GM18499 (cell line): Measurements from ENCODE around the gene RGS17.
"Not testable (repeated sequence)": the region's sequence is repeated elsewhere in the genome, so short reads cannot be mapped to it uniquely, and the experiment has no call there.

Experiments used
- ATAC-seq: cut with Tn5 transposase; IDR thresholded peaks from one replicate; pipeline ENCODE4 v1.9.1; 2021; ENCODE audit warnings: moderate number of reproducible peaks; ENCODE audit not compliant: insufficient read depth, unreplicated experiment

The RGS17 gene, protein sequence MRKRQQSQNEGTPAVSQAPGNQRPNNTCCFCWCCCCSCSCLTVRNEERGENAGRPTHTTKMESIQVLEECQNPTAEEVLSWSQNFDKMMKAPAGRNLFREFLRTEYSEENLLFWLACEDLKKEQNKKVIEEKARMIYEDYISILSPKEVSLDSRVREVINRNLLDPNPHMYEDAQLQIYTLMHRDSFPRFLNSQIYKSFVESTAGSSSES

DNA sequence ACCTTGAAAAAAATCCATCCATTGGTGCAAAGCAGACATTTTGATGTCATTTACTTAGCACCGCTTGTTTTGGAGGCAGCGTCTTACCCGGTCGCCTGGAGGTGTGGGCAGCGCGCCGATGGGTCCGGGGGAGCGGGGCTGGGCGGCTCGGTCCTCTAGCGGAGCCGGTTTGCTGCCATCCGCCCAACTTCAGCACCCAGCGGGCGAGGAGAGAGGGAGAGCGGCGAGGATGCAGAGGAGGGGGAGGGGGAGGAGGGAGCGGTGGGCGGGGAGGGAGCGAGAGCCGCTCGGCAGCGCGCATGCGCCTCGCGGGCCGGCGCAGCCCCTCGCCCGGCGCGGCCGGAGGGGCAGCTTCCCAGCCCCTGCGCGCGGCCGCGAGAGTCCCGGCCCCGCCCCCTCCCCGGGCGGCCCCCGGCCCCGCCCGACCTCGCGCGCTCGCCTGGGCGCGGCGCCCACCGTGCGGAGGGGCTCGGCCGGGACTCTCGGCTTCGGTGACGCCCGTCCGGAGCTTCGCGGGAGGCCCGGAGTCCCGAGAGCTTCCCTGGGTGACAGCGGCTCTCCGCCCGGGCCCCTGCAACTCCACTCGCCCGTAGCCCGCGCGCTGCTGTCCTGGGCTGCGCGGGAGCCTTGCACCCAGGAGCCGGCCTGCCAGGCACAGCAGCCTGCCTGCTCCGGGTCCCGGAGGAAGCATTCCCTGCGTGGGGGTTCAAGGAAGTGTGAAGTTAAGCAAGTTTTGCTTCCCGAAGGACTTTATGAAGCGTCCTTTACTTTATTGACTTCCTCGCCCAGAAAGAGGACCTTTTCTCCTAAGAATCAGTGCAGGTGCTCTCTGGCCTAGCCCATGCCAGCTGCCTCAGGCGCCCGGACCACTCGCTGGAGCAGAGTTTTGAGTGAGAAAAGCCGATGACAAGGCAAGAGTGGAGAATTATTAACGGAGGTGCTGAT, at the start of gene RGS17:
Gene RGS17, minus strand, starts transcription at position 246 of the 945 bp plus-strand sequence. CDS start 87,264 bp downstream, outside the sequence.
- peak; percentile 46 for ATAC-seq

DNA sequence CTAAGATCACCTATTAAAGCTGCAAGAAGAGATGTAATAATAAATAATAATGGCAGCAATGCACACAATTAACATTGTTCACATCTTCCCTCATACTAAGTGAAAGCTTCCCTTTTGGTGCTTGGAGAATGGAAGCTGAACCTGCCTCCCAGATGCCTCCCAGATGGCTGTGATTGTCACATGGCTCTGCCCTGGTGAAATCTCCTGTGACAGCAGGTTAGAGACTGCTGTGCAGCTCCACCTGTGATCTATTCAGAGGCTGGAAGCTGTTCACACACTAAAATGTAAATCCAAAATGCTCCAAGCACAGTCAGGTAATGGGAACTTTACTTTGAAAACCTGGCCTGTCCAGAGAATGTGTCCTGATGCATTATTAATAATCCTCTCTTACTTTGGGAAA, 41.7 kb upstream of the RGS17 start:
- ATAC-seq: no peak

DNA sequence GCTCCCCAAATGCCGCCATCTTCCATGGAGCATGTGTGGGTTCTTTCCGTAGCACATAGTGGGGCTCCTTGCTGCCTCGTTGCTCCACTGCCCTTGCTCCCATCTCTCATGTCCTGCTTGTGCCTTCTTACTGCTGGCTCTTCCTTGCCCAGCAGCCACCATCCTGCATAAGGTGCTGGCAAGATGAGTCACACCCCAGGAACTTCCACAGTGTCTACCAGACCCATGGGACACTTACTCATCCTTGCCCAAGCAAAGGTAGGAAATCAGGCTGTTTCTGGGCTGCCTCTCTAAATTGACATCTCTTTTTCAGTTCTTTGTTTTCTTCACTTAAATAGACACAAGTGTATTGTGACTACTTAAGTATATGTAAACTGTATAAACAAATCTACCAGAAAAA, 39.4 kb upstream of the RGS17 start:
- no peak for ATAC-seq

DNA sequence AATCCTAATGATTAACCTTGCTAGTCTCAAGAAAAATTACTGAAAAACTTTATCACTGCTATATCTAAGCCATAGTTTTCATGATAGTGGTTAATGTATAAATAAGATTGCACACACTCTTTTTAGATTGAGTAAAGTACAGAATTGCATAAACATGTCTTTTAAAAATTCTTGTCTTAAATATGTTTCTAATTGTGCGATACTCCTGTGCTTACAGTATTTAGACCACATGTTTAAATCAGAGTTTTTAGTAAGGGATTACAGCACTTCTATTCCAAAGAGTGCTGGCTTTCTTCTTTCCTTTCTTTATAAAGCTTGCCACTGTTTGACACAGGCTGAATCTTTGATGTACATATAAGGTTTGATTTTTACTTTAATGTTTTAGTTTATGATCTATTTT, 36.8 kb upstream of the RGS17 start:
- ATAC-seq: no peak

DNA sequence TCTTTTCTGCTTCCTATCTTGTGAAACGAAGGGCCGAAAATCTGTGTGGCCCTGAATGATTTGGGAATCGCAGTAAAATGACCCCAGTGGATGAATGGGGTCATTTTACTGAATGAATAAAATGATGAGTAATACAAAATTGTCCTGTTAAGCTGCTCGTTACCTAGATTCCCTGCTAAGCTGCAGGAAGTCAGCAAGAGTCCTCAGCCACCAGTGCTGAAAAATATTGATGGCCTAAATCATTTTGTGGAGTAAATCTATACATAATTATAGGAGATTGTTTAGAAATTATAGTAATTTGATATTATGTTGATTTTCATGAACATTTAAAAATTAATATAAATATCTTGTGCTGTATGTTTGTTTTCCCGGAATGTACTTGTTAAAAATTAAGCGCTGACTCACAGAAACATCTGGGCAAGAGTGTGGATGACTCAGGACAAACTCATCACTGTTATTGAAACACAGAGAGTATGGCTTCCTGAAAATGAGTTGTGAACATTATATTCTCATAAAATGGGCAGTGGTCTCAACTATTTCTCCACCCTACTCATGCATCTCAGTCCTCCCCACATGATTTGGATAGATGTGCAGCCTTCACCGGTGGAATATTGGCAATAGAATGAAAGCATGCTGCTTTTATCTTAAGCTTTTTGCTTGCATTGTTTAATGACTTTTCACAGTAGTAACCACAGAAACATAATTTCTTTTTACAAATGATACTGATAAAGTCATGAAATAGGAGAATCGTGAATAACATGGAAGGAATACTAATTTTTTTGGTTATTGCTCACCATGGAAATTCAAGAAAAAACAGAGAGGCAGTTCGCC, 36.2 kb upstream of the RGS17 start:
- no peak for ATAC-seq

DNA sequence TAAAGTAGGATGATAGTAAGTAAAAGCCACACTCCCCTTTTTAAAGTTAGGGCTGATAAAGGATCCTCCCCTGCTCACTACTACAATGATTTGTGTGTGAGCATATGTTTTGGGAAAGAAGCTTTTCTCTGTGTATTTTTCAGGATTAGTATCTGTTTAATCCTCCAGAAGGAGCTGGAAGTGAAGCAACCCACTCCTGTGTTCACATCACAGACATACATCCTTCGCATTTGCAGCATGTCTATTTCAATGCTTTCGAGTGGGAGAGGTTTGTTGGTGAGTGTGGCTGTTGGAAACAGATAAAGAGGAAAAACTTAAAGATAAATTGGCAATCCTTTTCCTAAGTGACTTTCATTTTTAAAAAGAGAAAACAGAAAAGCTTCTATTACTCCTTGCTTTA, 31.6 kb upstream of the RGS17 start:
- ATAC-seq: no peak

DNA sequence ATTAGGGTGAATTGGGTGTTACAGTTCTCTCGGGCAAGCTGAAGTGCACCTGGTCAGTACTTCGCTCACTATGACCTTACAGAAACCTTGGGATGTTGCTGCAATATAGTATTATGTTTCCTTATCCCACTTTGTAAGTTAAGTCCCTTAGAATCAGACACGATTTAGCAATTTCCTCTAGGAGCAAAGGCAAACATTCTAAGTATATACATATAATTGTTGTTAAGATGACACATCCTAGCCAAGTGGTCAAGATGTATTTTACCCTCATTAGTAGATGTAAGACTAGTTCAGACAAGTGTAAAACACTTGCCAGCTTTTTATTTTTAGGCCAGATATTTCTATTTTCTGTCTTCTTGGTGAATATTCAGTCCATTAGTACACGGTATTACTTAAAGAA, 31.1 kb upstream of the RGS17 start:
- no peak for ATAC-seq

DNA sequence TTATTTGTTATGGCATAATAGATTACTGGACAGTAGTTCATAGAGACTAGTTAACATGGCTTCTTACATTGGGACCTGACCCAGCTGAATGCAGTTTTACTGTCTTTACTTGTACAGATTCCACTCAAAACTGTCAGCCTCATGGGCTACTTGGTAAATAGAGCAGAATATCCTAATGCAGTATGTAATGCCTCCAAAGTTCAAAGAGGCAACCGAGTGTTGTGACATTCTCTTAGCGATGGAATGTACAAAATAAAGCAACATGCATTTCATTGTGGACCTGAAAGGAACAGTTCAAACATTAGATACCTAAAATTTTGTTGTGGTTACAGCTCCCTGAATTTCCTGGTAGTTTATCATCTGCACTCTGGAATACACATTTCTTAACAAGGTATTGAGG, 29.1 kb upstream of the RGS17 start:
- ATAC-seq: no peak

DNA sequence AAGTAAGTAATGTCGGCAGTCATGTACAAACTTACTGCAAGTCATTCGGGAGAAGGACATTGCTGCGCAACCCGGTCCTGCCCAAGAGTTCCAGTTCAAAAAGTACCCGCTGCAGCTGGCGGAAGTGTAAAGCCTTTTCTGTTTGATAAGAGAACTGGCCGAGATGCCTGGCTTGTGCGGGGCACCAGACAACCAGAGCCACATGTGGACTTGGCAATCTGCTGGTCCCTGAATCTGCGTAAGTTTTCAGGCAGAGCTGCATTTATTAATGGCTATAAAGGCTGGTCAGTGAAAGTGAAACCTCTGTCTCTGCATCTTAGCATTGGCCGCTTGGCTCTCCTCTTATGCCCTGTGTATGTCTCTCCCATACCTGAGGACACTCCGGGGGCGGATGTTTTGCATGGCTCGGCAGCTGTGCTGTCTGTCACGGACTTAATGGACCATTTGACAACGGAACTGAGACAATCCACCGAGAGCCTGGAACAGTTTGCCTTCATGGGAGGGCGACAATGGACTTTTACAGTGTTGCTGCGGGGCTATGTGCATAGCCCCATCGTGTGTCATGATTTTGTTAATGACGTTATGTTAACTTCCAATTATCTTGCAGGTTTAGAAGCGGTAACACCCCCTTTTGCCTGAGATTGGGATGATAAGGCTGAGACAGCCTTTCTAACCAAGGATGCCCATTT, 19.8 kb upstream of the RGS17 start:
- no peak for ATAC-seq

DNA sequence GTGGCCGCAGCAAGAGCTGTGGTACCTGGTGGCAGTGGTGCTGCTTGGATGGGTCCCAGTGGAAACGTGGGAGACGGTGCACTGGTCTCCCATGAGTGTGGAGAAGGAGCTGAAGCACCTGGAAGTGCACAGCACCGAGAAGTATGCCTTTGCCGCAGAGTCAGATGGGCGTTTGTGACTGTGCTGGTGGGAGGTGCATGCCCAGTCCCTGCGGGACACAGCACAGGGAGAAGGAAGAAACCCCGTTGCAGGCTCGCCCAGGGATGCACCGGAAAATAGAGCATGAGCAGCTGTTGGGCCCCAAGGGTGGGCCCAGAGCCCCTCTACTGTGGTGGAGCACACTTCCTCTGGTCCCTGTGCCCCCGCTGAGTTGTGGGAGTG, 19.3 kb upstream of the RGS17 start:
- no peak for ATAC-seq

DNA sequence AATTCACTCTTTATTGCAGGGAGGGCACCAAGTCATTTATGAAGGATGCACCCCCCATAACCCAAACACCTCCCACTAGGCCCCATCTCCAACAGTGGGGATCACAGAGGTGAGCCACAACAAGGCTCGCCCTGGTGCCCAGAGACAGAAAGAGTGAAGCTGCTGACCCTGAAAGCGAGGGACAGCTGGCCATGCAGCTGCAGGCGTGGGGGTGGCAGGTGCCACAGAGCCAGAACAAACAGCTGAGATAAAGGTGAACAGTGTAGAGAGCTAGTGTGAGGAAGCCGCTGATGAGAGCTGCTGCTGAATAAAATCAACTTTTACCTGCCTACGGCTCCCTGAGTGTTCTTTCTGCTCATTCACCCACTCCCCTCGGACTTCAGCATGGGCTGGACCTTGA, 18.8 kb upstream of the RGS17 start:
- ATAC-seq: no peak

DNA sequence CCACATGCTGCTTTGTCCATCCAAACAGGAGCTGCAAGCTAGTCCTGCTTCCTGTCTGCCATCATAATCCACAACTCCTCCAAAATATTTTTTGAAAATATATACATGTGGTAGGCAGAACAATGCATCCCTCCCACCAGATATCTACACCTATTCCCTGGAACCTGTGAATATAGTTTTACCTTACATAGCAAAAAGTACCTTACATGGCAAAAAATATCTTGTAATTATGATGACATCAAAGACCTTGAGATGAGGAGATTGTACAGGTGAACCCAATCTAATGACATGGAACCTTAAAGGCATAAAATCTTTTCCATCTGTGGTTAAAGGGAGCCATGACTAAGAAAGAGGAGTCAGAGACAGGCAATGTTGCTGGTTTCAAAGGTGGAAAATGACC, 15.3 kb upstream of the RGS17 start:
- no peak for ATAC-seq

DNA sequence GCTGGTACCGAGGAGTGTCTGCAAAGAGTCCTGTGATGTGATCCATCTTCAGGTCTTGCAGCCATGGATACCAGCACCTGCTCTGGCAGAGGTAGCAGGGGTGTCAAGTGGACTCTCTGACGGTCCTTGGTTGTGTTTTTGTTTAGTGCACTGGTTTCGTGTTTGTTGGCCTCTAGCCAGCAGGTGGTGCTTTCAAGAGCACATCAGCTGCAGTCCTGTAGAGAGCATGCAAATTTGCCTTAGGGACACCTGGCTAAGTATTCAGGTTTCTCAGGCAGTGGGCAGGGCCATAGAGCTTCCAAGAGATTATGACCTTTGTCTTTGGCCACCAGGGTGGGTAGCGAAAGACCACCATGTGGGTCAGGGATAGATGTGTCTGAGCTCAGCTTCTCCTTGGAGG, 14.5 kb upstream of the RGS17 start:
- ATAC-seq: no peak

DNA sequence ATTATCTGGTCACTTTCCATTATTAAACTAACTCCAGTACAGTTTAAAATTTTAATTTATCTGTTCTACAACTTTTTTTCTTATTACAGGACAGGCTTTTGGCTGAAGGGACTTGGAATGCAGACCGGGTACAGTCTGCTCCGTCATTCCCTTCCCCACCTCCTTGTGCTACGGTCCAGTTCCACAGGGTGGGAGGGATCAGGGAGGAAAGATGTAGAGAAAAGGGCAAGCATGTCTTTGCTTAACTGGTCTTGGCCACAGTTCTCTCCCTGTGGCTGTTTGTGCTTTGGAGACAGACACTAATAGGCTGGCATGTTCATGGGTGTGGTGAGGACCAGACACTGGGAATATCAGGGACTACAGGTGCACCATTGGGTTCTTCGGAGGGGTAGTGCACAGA, 12.1 kb upstream of the RGS17 start:
- ATAC-seq: no peak

DNA sequence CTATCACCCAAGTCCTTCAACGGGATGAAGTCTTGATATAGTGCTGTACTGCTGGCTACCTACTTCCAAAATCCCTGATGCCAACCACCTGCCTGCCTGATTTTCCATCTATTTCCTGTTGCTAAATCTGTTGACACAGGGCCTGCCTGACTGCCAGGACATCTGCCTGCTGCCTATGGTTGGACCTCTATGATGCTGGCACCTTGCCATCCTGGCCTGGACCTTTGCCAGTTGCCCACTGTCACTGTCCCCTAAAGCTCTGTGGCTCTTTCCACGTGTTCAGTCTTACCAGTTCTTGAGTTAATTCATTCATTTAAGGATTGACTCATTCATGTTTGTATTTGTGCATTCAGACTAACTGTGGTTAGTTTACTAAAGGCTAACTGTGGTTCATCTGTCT, 9.2 kb upstream of the RGS17 start:
- ATAC-seq: no peak

DNA sequence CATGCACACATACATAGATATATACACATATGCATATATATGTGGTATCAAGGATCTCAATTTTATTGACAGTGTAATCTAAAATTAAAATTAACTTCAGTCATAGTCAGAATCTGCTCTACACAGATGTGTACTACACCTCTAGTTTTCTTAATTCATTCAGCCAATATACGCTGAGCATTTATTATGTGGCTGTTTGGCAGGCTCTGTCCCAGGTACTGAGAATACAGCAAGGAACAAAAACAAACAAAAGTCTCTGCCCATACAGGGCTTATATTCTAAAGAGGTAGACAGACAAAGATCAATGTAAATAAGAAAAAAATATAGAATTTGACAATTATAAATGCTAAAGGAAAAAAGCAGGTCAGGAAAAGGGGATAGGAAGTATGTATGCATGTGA, 7.8 kb upstream of the RGS17 start:
- no peak for ATAC-seq

DNA sequence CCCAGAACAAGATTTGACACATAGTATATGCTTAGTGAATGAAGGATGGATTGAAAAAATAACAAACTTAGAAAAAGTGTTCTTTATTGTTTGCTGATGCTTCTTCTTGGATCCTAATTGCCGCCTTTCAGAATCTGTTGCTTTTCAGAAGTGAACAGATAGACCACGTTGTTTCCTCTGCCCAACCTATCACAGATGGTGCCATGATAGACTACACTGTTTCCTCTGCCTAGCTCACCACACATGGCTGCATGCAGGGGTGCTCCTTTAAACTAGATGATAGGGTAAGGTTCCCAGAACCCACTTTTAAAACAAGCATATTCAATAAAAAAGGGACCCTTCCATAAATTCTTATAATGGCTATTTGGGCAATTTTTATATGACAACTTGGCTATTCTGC, 4.6 kb upstream of the RGS17 start:
- no peak for ATAC-seq

DNA sequence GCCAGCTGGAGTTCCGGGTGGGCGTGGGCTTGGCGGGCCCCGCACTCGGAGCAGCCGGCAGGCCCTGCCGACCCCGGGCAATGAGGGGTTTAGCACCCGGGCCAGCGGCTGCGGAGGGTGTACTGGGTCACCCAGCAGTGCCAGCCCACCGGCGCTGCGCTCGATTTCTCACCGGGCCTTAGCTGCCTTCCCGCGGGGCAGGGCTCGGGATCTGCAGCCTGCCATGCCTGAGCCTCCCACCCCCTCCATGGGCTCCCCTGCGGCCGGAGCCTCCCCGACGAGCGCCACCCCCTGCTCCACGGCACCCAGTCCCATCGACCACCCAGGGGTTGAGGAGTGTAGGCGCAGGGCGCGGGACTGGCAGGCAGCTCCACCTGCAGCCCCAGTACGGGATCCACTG, 2.6 kb upstream of the RGS17 start:
- not testable (repeated sequence) for ATAC-seq

DNA sequence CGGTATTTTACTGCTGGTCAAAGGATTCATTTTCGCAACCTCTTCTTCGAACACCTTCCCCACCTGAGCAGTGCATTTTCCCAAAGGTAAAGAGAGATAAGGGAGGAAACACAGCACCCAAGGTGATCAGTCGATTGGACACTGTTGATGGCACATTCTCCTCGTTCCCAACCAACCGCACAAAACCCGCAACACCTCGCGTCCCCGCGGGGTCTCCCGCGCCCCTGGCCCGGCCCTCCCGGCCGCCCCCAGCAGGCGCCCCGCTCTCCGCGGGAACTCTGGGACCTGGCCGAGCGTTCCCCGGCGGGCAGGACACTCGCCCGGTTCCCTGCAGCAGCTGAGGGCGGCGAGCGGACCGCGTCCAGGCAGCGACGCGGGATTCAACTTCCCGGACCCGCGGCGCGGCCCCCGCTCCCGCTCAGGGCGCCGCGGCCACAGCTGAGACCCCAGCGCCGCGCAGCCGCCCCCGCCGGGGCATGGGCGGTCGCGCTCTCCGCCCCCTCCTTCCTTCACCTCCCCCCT, 506 bp downstream of the RGS17 start:
- ATAC-seq: no peak

DNA sequence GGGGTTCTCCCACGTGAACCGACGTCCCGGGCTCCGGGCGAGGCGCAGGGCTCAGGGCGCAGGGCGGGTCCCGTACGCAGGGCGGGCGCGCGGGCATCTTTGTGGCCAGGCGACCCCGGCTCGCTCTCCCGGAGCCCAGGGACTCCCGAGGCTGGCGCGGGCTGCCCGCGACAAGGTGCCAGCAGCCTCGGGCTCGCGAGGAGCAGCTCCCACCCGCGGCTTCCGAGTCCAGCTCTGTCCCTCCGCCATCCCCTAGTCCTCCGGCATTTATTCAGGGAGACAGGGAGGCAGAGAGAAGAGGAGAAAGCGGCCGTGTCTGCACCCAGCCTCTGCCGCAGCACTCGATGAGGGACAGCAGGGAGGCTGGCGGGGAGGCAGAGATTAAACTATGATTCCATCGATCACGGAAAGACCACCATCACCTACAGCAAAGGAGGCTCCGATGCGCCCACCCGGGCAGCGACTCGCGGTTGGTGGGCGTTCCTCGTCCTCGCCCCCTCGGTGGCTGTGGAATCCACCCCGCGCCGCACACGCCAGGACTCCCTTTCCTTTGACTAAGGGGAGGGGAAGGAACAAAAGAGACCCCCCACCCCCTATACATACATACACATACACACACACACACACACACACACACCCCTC, 1.1 kb downstream of the RGS17 start:
- no peak for ATAC-seq
